Prostate gland (tissue), 2 donors: ENCODE data around the gene DUXA. TPM values are rescaled to one million over a fixed set of nuclear protein-coding genes. Genes with fewer than 3 reads are reported as not detected.
"Not testable (repeated sequence)": the region's sequence is repeated elsewhere in the genome, so short reads cannot be mapped to it uniquely, and the experiment has no call there.

ENCODE experiments used
- DNase-seq: peaks from one replicate; pipeline ENCODE4 v3.0.0-alpha.2; 2019; ENCODE audit warnings: low spot score
- H3K27ac ChIP-seq, 2 donors: fragments of 200-600 bp; sonication (generic); 2 replicates each; pipeline ENCODE4 v1.5.1; 2017 to 2019
- H3K27me3 ChIP-seq: fragments of 200-600 bp; sonication (generic); replicated peaks from 2 replicates; pipeline ENCODE4 v1.5.1; 2019; ENCODE audit not compliant: insufficient read depth
- H3K36me3 ChIP-seq, 2 donors: fragments of 200-600 bp; sonication (generic); 1 replicate in 1 of 2; 2 replicates in 1 of 2; pipeline versions ENCODE4 v1.5.1 to v1.8.1; 2017 to 2019
- H3K4me1 ChIP-seq: fragments of 200-600 bp; sonication (generic); replicated peaks from 2 replicates; pipeline ENCODE4 v1.5.1; 2019
- H3K4me3 ChIP-seq, 2 donors: fragments of 200-600 bp; sonication (generic); 2 replicates each; pipeline ENCODE4 v1.5.1; 2017 to 2019
- H3K9me3 ChIP-seq: fragments of 200-600 bp; sonication (generic); 2 replicates; pipeline ENCODE4 v1.5.1; 2017
- CTCF ChIP-seq, 4 experiments: fragments of 200-600 bp in 2 of 4; fragments of 450-650 bp in 2 of 4; sonication (generic) in 2 of 4; IDR thresholded peaks; 1 replicate in 3 of 4; 2 replicates in 1 of 4; pipeline ENCODE4 v1.5.1; 2016 to 2019; ENCODE audit warnings: antibody characterized with exemption in 4 of 4, mild to moderate bottlenecking in 2 of 4, moderate library complexity in 2 of 4
- POLR2A ChIP-seq: fragments of 450-650 bp; IDR thresholded peaks from one replicate; pipeline ENCODE4 v1.6.1; 2016; ENCODE audit warnings: antibody characterized with exemption, mild to moderate bottlenecking
- POLR2AphosphoS5 ChIP-seq: sonication (generic); formaldehyde crosslinking; IDR thresholded peaks from one replicate; pipeline ENCODE4 v1.6.1; 2017; ENCODE audit warnings: antibody characterized with exemption
- WGBS: methylation state at CpG from one replicate; pipeline ENCODE4 v1.1.5; 2018; 5-methylcytosine and 5-hydroxymethylcytosine counted together
- intact Hi-C: fragments of 100-400 bp; cut with DNase I; formaldehyde crosslinking; loops from one replicate; pipeline ENCODE4 v1.14.2; 2022
- total RNA-seq, 2 donors: library from RNA; depleted of rRNA; stranded (reverse); fragments of >200 nt; gene quantifications; one replicate each; pipeline ENCODE4 v1.1.0, GENCODE V29; 2016

Gene DUXA
- total RNA-seq, 2 donors from 2014 or later = not detected

DNA sequence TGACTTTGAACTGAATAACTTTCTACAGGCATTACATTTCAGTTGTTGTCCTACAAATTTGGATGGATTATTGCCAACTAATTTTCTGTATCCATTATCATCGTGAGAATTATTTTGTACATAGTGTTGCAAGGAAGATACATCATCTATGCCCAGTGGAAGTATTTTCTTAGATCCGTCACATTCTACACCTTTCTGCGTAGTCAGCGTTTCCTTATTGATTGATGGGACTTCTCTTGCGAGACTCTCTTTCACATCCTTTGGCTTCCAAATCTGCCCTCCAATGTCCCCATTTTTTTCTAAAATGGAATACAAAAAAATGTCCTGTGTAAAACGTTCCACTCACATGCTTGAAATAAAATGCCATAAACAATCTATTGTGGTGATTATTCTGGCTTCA is 31.5 kb downstream of the DUXA start:
- H3K36me3 ChIP-seq = no peaks in the 10 kb centered on the region
- no peaks in the 10 kb centered on the region for H3K4me1 ChIP-seq
- intact Hi-C loops = no loop called here
- no peak for DNase-seq
- H3K27ac ChIP-seq = no peak overlapping the region
- WGBS = 86% methylated on average over 6 of the region's 6 CpGs
- no peak overlapping the region for H3K4me3 ChIP-seq
- H3K9me3 ChIP-seq = no peaks in the 10 kb centered on the region
- TF ChIP-seq CTCF (IDR thresholded peaks at IDR 0.05) = no peak
- no peak for TF ChIP-seq POLR2AphosphoS5
- TF ChIP-seq POLR2A = no peak
- no peaks in the 10 kb centered on the region for H3K27me3 ChIP-seq

GRCh38 chr19:57127403-57127802 is 39.9 kb downstream of the DUXA start:
- H3K4me3 ChIP-seq, H3K9me3 ChIP-seq, DNase-seq, H3K36me3 ChIP-seq, H3K27ac ChIP-seq, H3K4me1 ChIP-seq, intact Hi-C loops, H3K27me3 ChIP-seq: not testable (repeated sequence)
- WGBS = 69% methylated on average over 3 of the region's 3 CpGs

- intact Hi-C loops = no loop called here
- Histone ChIP-seq H3K27me3 (no peaks in the 10 kb centered on the region), H3K4me3 (no peak overlapping the region), H3K36me3 (no peaks in the 10 kb centered on the region), H3K27ac (no peak overlapping the region), H3K9me3 (no peaks in the 10 kb centered on the region), H3K4me1 (no peaks in the 10 kb centered on the region)
- 27% methylated on average over 4 of the region's 4 CpGs for WGBS
- TF ChIP-seq POLR2A (no peak), CTCF (IDR thresholded peaks at IDR 0.05) (no peak), POLR2AphosphoS5 (no peak)
- DNase-seq = no peak
These were observed 43.4 kb downstream of the DUXA start for GRCh38 chr19:57123882-57124281.

GRCh38 chr19:57118848-57119247 is 48.4 kb downstream of the DUXA start:
- Histone ChIP-seq H3K4me1 (no peaks in the 10 kb centered on the region), H3K27me3 (no peaks in the 10 kb centered on the region), H3K27ac (no peak overlapping the region), H3K36me3 (no peaks in the 10 kb centered on the region), H3K9me3 (no peaks in the 10 kb centered on the region), H3K4me3 (no peak overlapping the region)
- WGBS = 60% methylated on average over 32 of the region's 32 CpGs
- intact Hi-C loops = no loop called here
- TF ChIP-seq POLR2A = no peak
- TF ChIP-seq POLR2AphosphoS5 = no peak
- no peak for TF ChIP-seq CTCF (IDR thresholded peaks at IDR 0.05)
- DNase-seq = no peak

DNA sequence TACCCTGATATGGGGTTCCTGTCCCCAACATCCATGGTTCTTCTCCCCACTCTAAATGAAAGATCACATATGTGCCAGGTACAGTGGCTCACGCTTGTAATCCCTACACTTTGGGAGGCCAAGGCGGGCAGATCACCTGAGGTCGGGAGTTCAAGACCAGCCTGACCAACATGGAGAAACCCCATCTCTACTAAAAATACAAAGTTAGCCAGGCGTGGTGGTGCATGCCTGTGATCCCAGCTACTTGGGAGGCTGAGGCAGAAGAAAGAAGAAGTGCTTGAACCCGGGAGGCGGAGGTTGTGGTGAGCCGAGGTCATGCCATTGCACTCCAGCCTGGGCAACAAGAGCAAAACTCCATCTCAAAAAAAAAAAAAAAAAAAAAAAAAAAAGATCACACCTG is 53.8 kb downstream of the DUXA start:
- H3K4me3 ChIP-seq, DNase-seq, H3K4me1 ChIP-seq, H3K9me3 ChIP-seq, H3K27ac ChIP-seq, H3K36me3 ChIP-seq, intact Hi-C loops, H3K27me3 ChIP-seq: not testable (repeated sequence)
- 81% methylated on average over 7 of the region's 7 CpGs for WGBS

- Histone ChIP-seq H3K27me3 (peaks cover 3% of the 10 kb centered on the region), H3K4me3 (no peak overlapping the region), H3K27ac (no peak overlapping the region), H3K36me3 (no peaks in the 10 kb centered on the region), H3K4me1 (no peaks in the 10 kb centered on the region), H3K9me3 (no peaks in the 10 kb centered on the region)
- no peak for DNase-seq
- intact Hi-C loops = no loop called here
- 94% methylated on average over 1 of the region's 1 CpG for WGBS
- TF ChIP-seq POLR2A = no peak
- TF ChIP-seq CTCF (IDR thresholded peaks at IDR 0.05) = no peak
- no peak for TF ChIP-seq POLR2AphosphoS5
These were observed 56.0 kb downstream of the DUXA start for GRCh38 chr19:57111329-57111644.
